Upper lobe of left lung (tissue), 6 donors: ENCODE data around the gene ANO3. TPM values are rescaled to one million over a fixed set of nuclear protein-coding genes. Genes with fewer than 3 reads are reported as not detected.

Experiments used
- ATAC-seq, 2 donors: fragments of 200-7000 bp; cut with Tn5 transposase; one replicate each; pipeline ENCODE4 v1.9.1; 2022; ENCODE audit warnings: mild to moderate bottlenecking in 2 of 2, moderate library complexity in 2 of 2; ENCODE audit not compliant: low FRiP score in 2 of 2
- DNase-seq, 2 donors: peaks; one replicate each; pipeline ENCODE4 v3.0.0-alpha.2; 2019 to 2020
- H3K27ac ChIP-seq, 4 donors: fragments of 200-600 bp; sonication (generic); one replicate each; pipeline ENCODE4 v1.5.1; 2016 to 2019
- H3K27me3 ChIP-seq, 4 donors: fragments of 200-600 bp; sonication (generic); one replicate each; pipeline ENCODE4 v1.5.1; 2017 to 2019
- H3K36me3 ChIP-seq, 4 donors: fragments of 200-600 bp; sonication (generic); one replicate each; pipeline ENCODE4 v1.5.1; 2016 to 2019
- H3K4me1 ChIP-seq, 4 donors: fragments of 200-600 bp; sonication (generic); one replicate each; pipeline ENCODE4 v1.5.1; 2018 to 2019
- H3K4me3 ChIP-seq, 4 donors: fragments of 200-600 bp; sonication (generic); one replicate each; pipeline ENCODE4 v1.5.1; 2017 to 2019; ENCODE audit warnings: mild to moderate bottlenecking in 2 of 4, moderate library complexity in 1 of 4
- H3K9me3 ChIP-seq, 4 donors: fragments of 200-600 bp; sonication (generic); one replicate each; pipeline ENCODE4 v1.5.1; 2018 to 2019
- CTCF ChIP-seq, 6 experiments: fragments of 450-650 bp in 4 of 6; fragments of 200-600 bp in 2 of 6; sonication (generic) in 2 of 6; IDR thresholded peaks; one replicate each; pipeline ENCODE4 v1.5.1; 2016 to 2019; ENCODE audit warnings: antibody characterized with exemption in 6 of 6
- EP300 ChIP-seq, 4 donors: sonication (generic); formaldehyde crosslinking; IDR thresholded peaks; one replicate each; pipeline ENCODE4 v1.5.1; 2017; ENCODE audit warnings: antibody characterized with exemption in 4 of 4, control low read depth in 2 of 4
- POLR2A ChIP-seq, 4 donors: fragments of 450-650 bp; IDR thresholded peaks; one replicate each; pipeline ENCODE4 v1.5.1; 2016 to 2017; ENCODE audit warnings: antibody characterized with exemption in 4 of 4, mild to moderate bottlenecking in 2 of 4
- POLR2AphosphoS5 ChIP-seq, 2 donors: sonication (generic); formaldehyde crosslinking; IDR thresholded peaks; one replicate each; pipeline ENCODE4 v1.5.1; 2017; ENCODE audit warnings: antibody characterized with exemption in 2 of 2
- WGBS, 2 donors: methylation state at CpG; one replicate each; pipeline ENCODE4 v1.1.5; 2017 to 2018; 5-methylcytosine and 5-hydroxymethylcytosine counted together
- total RNA-seq, 6 donors: library from RNA; depleted of rRNA in 4 of 6; stranded (reverse); fragments of >200 nt in 4 of 6; gene quantifications; one replicate each; pipeline versions ENCODE4 v1.1.0 to v1.2.1, GENCODE V29; 2016 to 2021
- donor health status: DM: no; HTN: no; CAD: no; lungs with moderate emphysema.
- donor health status: DM: no; HTN: yes; CAD: no; lungs with severe emphysema.

Gene ANO3
- total RNA-seq, 6 donors from 2014 or later: 0.30 to 0.57 (median 0.33) TPM; not detected in 1

GRCh38 chr11:26510756-26511155 lies 178.8 kb downstream of the ANO3 start:
- H3K9me3 ChIP-seq: no peaks in the 10 kb centered on the region
- no peak overlapping the region for H3K27ac ChIP-seq
- no peak for DNase-seq
- TF ChIP-seq CTCF (IDR thresholded peaks at IDR 0.05): no peak
- no peak for TF ChIP-seq EP300 (IDR thresholded peaks at IDR 0.05)
- no peak for TF ChIP-seq POLR2A (IDR thresholded peaks at IDR 0.05)
- no peak for TF ChIP-seq POLR2AphosphoS5 (IDR thresholded peaks at IDR 0.05)
- H3K36me3 ChIP-seq: no peaks in the 10 kb centered on the region
- no peak overlapping the region for H3K4me3 ChIP-seq
- H3K4me1 ChIP-seq: no peaks in the 10 kb centered on the region
- H3K27me3 ChIP-seq: no peaks in the 10 kb centered on the region
- no peak for ATAC-seq
- WGBS, 2 donors: 75 to 85% methylated on average over 2 of the region's 2 CpGs

- Histone ChIP-seq H3K4me3 (no peak overlapping the region), H3K4me1 (no peaks in the 10 kb centered on the region), H3K27me3 (no peaks in the 10 kb centered on the region), H3K27ac (no peak overlapping the region), H3K36me3 (no peaks in the 10 kb centered on the region), H3K9me3 (no peaks in the 10 kb centered on the region)
- DNase-seq: no peak
- TF ChIP-seq POLR2AphosphoS5 (IDR thresholded peaks at IDR 0.05) (no peak), CTCF (IDR thresholded peaks at IDR 0.05) (no peak), POLR2A (IDR thresholded peaks at IDR 0.05) (no peak), EP300 (IDR thresholded peaks at IDR 0.05) (no peak)
- no peak for ATAC-seq
- 62 to 71% methylated on average over 2 of the region's 2 CpGs for WGBS, 2 donors
Measured at GRCh38 chr11:26512196-26512595, 180.3 kb downstream of the ANO3 start.

- Histone ChIP-seq H3K4me3 (no peak overlapping the region), H3K27ac (no peak overlapping the region), H3K36me3 (no peaks in the 10 kb centered on the region), H3K4me1 (no peaks in the 10 kb centered on the region), H3K27me3 (no peaks in the 10 kb centered on the region), H3K9me3 (no peaks in the 10 kb centered on the region)
- TF ChIP-seq CTCF (IDR thresholded peaks at IDR 0.05) (no peak), EP300 (IDR thresholded peaks at IDR 0.05) (no peak), POLR2AphosphoS5 (IDR thresholded peaks at IDR 0.05) (no peak), POLR2A (IDR thresholded peaks at IDR 0.05) (no peak)
- WGBS, 2 donors: 86 to 89% methylated on average over 2 of the region's 2 CpGs
- ATAC-seq: no peak
- no peak for DNase-seq
Measured at GRCh38 chr11:26519469-26519868, 187.5 kb downstream of the ANO3 start.

- ATAC-seq (no peak), DNase-seq (no peak)
- TF ChIP-seq POLR2AphosphoS5 (IDR thresholded peaks at IDR 0.05) (no peak), POLR2A (IDR thresholded peaks at IDR 0.05) (no peak), CTCF (IDR thresholded peaks at IDR 0.05) (peak in 3 of 6 experiments; percentile 7 to 23 (median 17)), EP300 (IDR thresholded peaks at IDR 0.05) (no peak)
- H3K36me3 ChIP-seq: no peaks in the 10 kb centered on the region
- 73 to 77% methylated on average over 12 of the region's 12 CpGs for WGBS, 2 donors
- H3K27ac ChIP-seq: no peak overlapping the region
- H3K27me3 ChIP-seq: no peaks in the 10 kb centered on the region
- no peak overlapping the region for H3K4me3 ChIP-seq
- H3K4me1 ChIP-seq: no peaks in the 10 kb centered on the region
- H3K9me3 ChIP-seq: no peaks in the 10 kb centered on the region
Measured at GRCh38 chr11:26522912-26523610, 191.1 kb downstream of the ANO3 start.

- H3K4me3 ChIP-seq: no peak overlapping the region
- H3K27me3 ChIP-seq: no peaks in the 10 kb centered on the region
- H3K36me3 ChIP-seq: no peaks in the 10 kb centered on the region
- no peak overlapping the region for H3K27ac ChIP-seq
- H3K4me1 ChIP-seq: no peaks in the 10 kb centered on the region
- H3K9me3 ChIP-seq: no peaks in the 10 kb centered on the region
- ATAC-seq: no peak
- WGBS, 2 donors: 62 to 68% methylated on average over 1 of the region's 1 CpG
- TF ChIP-seq EP300 (IDR thresholded peaks at IDR 0.05) (no peak), CTCF (IDR thresholded peaks at IDR 0.05) (no peak), POLR2AphosphoS5 (IDR thresholded peaks at IDR 0.05) (no peak), POLR2A (IDR thresholded peaks at IDR 0.05) (no peak)
- DNase-seq: no peak
Measured at GRCh38 chr11:26527685-26528084, 195.8 kb downstream of the ANO3 start.
